Measurements from ENCODE around the gene ZNF584.

ZNF584 gene

GRCh38 chr19:58408152-58409009, at the start of gene ZNF584:
Gene ZNF584, plus strand, starts transcription at chr19:58408649. Its CDS starts 499 bp downstream, at chr19:58409148.
- DNase-seq (ENCODE audit: low spot score), result peak; percentile 97
- in situ Hi-C loops (cut with MboI; ENCODE audit: low pct_unique_long_range_greater_than_20kb, low sequenced_read_pairs, unreplicated experiment), result no loop called here

GRCh38 chr19:58361900-58362271, 46.6 kb upstream of the ZNF584 start:
- DNase-seq (ENCODE audit: low spot score), result peak; percentile 70
- TF ChIP-seq CTCF (IDR thresholded peaks at IDR 0.05; ENCODE audit: extremely low read depth, insufficient read depth, missing control alignments), result no peak
- in situ Hi-C loops (cut with MboI; ENCODE audit: low pct_unique_long_range_greater_than_20kb, low sequenced_read_pairs, unreplicated experiment), result no loop called here

More at GRCh38 chr19:58408152-58409009, at the start of gene ZNF584:
- TF ChIP-seq CTCF (IDR thresholded peaks at IDR 0.05; ENCODE audit: extremely low read depth, insufficient read depth, missing control alignments), result peak; percentile 21

GRCh38 chr19:58362272-58362994, 46.0 kb upstream of the ZNF584 start, which contains the start of gene ZNF497:
Gene ZNF497, minus strand, starts transcription at chr19:58362751. Its CDS starts 5,116 bp downstream, at chr19:58357635.
- in situ Hi-C loops (cut with MboI; ENCODE audit: low pct_unique_long_range_greater_than_20kb, low sequenced_read_pairs, unreplicated experiment), result no loop called here
- peak; percentile 100 for DNase-seq (ENCODE audit: low spot score)

GRCh38 chr19:58364146-58364545, 44.3 kb upstream of the ZNF584 start:
- in situ Hi-C loops (cut with MboI; ENCODE audit: low pct_unique_long_range_greater_than_20kb, low sequenced_read_pairs, unreplicated experiment), result no loop called here
- DNase-seq (ENCODE audit: low spot score), result no peak
- no peak for TF ChIP-seq CTCF (IDR thresholded peaks at IDR 0.05; ENCODE audit: extremely low read depth, insufficient read depth, missing control alignments)

More at GRCh38 chr19:58362272-58362994, 46.0 kb upstream of the ZNF584 start, which contains the start of gene ZNF497:
- TF ChIP-seq CTCF (IDR thresholded peaks at IDR 0.05; ENCODE audit: extremely low read depth, insufficient read depth, missing control alignments), result no peak

- no peak for TF ChIP-seq CTCF (IDR thresholded peaks at IDR 0.05; ENCODE audit: extremely low read depth, insufficient read depth, missing control alignments)
- in situ Hi-C loops (cut with MboI; ENCODE audit: low pct_unique_long_range_greater_than_20kb, low sequenced_read_pairs, unreplicated experiment), result no loop called here
- no peak for DNase-seq (ENCODE audit: low spot score)
These were observed 41.6 kb upstream of the ZNF584 start for GRCh38 chr19:58366585-58367430.
